CD4-positive, alpha-beta T cell treated with Interleukin-17A for 4 hours (primary cell): ENCODE measurements around the gene MMP24OS.
A peak's percentile ranks its signal among the peaks of the same experiment; 100 is the strongest.
"Not testable (repeated sequence)": the region's sequence is repeated elsewhere in the genome, so short reads cannot be mapped to it uniquely, and the experiment has no call there.

Experiments
- DNase-seq: peaks from one replicate; pipeline ENCODE4 v3.0.0-alpha.2; 2020; ENCODE audit warnings: mixed read lengths

Gene MMP24OS

DNA sequence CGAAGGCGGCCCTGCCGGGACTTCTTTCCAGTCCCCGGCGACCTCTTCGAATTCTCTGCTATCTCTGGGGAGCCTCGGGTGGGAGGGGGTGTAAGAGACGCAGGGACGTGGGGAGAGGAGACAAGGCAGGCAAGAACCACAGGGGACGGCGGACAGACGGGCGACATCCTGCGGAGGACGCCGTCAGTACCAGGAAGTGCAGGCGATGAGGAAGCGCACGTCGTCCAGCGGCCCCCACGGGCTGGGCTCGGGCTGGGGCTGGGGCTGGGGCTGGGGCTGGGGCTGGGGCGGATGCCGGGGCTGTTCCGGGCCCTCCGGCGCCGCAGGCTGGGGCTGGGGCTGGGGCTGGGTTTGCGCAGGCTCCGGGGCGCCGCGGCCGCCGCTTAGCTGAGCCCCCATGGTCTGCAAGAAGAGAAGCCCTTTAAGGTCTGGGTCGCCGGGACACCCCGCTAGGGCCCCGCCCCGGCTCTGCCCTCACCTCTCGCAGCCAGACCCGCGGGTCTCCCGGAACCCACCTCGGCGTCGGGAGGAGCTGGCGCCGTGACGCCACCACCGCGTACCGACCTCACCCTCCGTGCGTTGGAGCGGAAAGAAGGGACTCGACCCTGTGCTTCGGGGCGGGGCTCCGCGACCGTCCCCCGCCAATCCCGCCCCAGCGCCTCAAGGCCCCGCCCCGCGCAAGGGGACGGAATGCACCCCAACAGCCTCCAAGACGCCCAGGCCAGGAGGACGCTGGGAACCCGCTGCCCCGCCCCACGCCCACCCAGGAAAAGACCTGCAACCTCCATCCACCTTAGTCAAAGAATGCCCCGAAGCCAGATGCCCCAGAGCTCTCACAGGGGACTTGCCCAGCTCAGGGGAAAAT is at the start of gene MMP24OS:
Gene MMP24OS (minus strand): TSS at position 592 of the 865 bp plus-strand sequence. CDS start 193 bp downstream, at position 399.
- peak; percentile 94 for DNase-seq

DNA sequence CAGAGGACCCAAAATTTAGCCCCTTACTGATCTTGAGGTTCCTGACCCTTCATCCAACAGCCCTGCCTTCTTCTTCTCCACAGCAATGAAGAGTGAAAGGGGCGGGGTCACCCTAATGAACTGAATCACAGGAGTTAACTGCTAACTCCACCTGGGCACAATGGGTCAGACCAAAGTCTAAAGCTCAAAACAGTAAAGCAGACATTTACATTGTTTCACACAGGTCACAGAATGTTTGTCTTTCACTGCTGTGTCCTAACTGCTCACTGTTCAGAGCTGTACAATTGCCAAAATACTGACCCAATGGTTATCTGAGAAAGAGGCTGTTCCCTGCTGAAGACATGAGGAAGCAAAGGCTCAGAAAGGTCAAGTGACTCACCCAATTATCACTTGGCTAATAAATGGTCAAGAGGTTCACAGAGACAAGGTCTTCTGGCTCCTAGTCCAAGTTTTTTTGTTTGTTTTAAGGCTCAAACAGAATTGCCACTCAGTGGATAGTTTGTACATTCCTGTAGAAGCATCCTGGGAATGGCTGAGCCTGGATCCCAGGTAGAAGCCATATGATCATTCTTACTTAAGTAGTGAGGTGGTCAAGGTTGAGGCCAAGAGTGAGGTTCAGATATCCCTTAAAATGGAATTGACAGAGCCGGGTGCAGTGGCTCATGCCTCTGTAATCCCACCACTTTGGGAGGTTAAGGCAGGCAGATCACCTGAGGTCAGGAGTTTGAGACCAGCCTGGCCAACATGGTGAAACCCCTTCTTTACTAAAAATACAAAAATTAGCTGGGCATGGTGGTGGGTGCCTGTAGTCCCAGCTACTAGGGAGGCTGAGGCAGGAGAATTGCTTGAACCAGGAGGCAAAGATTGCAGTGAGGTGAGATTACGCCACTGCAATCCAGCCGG is 49.4 kb upstream of the MMP24OS start:
- no peak for DNase-seq

DNA sequence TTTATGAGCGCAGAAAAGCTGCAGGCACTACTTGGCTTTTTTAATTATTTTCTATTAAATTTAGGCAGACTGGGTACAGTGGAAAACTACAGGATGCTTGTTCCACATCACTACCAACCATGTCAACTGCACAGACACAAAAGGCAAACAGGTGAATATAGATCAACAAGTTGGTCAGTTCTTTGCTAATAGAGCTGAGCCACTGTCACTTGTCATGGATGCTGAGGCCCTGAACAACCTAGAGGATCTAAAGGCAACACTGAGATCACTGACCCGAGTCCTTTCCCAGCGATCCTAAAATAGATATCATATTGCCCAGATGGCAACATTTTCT is 48.8 kb upstream of the MMP24OS start:
- no peak for DNase-seq

DNA sequence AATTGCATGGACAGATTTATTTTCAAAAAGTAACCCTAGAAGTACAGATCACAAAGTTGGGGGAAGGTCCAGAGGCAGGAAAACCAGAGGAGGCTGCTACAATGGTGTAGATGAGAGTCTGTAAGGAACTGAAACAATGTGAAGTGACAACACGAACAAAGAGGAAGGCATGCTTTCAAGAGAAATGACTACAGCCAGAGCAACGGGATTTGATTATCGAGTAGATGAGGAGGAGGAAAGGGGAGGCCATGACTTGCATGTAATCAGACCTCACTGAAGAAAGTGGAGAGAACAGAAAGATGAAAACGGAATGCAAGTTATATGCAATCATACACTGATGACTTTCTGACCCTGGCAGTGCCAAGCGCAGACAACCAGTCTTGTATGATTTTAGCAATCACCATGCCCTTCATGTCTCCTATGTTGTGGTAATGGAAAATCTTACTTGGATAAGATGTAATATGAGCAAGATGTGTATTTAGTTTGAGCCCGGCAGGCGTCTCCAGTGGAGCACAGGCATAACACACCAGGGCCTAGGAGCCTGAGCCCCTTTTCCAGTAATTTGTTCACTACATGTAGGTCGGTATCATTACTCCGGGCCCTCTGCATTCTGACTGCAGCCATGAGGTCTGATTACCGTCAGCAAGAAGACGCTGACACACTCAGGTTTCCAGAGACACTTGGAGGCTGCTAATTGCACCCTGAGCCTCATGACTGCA is 48.3 kb upstream of the MMP24OS start:
- DNase-seq, result no peak

DNA sequence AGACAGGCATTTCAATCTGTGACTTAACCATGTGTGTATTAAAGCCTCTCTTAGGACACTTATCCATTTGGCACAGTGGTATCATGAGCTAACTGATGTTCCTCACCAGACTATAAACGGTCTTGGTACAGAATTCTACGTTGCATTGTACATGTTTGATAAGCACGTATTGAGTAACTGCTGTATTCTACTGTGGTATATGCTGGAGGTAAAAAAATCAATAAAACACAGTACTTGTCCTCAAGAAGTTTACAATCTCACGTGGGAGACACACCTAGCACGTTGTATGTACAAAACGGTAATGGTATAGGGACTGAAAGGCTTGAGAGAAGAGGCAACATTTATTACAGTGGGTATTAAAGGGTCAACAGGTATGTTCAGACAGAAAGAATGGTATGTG is 47.5 kb upstream of the MMP24OS start:
- DNase-seq, result no peak

DNA sequence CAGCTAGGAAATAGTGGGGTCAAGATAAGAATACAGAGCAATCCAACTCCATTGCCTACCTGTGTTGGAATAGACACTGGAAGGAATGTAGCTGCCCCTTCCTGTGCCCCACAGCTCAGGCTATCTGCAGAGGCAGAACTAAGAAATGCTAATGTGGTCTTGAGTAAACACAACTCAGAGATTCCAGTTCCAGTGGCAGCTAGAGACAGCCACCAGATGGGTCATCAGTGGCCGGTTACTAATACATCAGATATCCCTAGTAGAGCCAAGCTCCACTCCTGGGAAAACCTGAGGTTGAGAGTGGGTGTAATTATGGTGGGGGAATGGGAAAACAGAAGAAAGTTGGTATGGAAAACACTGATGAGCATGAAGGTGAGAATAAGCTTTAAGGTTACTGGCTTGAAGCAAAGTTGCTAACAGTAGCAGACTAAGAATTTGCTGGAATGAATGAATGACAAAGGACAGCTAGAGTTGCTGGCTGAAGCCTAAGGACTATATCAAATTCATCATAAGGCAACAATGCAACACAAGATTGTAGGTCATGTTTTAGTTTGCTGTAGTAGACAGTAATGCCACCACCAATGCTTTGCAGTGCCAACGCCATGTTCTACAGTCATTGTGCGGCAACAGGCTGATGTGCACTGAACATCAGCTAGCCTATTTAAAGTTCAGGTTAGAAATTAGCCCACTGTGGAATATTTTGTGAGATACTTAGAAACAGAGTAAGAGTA is 42.6 kb upstream of the MMP24OS start:
- DNase-seq, result no peak

DNA sequence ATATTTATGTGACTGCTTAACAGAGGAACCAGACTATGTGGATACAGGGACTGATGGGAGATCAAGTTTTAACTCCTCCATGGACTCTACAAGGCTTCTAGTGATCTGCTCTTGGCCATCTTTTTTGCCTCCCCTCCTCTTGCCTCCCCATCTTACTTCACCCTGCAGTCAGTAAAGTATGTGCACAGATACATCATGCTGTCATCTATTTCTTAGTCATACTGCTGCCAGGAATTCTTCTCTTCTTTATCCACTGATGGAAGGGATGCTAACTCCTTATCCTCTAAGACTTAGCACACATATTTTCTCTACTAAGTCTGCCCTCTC is 41.9 kb upstream of the MMP24OS start:
- DNase-seq, result no peak

DNA sequence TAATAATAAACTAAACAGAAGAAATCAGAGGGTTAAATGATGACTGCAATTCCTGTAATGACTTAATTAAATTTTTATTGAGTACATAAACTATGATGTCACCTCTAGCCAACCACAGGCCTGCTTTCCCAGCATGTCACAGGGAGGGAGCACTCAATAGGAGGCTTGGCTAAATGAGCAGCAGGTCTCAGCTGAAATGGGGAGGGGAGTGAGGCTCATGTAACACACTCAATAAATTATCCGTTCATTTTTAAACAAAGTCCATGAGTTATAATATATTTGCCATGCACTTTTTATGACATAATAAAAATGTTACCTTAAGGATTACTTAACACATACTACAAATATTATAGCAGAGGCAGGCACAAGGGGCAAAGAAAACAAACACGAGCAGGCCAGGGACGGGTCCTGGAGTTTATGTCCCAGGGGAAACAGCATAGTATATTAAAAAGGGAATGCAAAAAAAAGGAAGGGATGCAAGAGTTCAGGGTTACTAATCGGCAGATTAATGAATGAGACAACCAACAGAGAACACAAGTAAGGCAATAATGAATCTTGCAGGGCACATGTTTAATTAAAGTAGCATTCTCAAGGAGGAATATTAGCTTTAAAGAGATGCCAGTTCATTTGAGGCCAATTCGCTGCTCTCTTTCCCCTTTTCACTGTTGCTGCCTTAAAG is 41.4 kb upstream of the MMP24OS start:
- no peak for DNase-seq

DNA sequence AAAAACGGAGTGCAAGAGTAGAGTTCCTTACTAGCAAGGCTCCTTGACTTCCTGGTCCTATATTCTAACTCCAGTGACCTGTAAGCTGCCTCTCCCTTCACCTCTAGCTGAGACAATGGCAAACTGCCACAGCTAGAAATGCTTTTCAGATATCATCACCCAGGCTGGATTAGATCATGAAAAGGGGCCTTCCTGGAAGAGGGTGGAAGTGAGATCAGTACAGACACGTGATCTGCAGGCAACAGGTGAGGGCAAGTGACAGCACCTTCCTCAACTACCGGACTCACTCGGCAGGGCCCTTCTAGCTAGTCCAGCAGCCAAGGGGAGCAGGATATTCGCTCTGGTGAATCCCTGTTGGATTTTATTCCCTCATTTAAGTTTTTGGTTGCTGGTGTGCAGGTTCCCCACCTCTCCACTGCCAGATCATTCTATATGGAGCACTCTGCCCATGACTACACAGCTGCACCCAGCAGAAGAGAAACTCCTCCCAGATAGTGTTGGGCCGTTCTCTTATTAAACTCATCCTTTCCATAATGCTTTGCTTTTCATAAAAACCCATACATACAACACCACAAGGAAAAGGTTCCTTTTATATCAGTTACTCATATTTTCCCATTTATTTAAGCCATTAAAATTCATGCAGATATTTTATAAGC is 40.7 kb upstream of the MMP24OS start:
- DNase-seq, result no peak

DNA sequence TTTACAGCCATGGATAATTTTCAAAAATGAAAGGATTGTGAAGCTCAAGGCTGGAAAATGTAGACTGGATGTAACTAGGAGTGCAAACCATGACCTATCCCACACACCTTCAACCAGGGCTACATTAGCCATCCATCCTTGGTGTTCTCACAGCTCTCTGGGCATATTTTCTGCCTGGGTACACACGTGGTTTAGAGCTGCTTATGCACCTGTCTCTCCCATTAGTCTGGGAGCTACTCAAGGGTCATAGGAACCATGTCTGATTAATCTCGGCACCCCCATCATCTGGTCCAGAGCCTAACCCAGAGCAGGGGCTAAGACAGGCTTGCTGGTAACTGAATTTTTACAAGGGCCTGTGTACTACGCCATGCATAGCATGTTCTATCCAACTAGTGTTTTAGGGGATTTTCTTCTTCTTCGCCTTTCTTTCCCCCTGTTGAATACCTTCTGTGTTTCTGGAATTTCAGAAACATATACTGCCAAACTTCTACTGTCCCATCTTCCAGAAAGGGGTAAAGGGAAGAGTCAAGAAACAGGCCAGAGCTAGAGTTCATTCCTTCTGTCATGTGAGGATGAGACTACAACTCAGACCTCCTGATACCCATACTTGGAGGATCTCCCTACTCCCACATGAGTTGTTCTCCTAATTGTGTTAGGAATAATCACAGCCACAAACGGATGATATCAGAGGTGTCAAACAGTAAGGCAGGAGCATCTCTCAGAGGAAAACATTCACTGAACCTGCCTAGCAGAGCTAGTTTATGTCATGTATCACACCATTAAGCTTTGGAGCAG is 39.7 kb upstream of the MMP24OS start:
- no peak for DNase-seq

DNA sequence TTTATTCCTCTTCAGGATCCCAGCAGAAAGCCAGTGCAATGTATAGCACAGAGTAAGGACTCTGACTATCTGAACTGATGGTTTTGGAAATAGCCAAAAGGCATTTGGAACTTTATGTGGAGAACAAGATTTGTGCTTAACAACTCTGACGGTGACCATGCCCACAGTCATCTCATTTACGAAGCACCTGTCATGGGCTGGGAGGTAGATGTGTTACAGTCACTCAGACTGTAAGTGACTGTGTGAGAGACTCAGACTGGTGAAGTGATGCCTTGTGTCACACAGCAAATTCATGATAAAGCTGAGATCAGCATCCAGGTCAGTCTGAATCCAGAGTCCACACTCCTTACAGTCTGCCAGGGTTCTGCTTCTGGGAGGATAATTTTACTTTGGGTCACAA is 38.2 kb upstream of the MMP24OS start:
- no peak for DNase-seq

DNA sequence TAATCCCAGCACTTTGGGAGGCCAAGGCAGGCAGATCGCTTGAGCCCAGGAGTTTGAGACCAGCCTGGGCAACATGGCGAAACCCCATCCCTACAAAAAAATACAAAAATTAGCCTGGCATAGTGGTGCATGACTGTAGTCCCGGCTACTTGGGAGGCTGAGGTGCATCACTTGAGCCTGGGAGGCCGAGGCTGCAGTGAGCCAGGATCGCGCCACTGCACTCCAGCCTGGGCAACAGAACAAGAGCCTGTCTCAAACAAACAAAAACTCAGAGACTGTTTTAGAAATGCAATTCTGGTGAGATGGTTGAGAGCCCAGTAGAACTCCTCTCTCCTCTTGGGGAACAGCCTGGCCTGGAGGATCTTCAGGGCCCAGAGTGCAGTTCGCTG is 37.7 kb upstream of the MMP24OS start:
- not testable (repeated sequence) for DNase-seq

DNA sequence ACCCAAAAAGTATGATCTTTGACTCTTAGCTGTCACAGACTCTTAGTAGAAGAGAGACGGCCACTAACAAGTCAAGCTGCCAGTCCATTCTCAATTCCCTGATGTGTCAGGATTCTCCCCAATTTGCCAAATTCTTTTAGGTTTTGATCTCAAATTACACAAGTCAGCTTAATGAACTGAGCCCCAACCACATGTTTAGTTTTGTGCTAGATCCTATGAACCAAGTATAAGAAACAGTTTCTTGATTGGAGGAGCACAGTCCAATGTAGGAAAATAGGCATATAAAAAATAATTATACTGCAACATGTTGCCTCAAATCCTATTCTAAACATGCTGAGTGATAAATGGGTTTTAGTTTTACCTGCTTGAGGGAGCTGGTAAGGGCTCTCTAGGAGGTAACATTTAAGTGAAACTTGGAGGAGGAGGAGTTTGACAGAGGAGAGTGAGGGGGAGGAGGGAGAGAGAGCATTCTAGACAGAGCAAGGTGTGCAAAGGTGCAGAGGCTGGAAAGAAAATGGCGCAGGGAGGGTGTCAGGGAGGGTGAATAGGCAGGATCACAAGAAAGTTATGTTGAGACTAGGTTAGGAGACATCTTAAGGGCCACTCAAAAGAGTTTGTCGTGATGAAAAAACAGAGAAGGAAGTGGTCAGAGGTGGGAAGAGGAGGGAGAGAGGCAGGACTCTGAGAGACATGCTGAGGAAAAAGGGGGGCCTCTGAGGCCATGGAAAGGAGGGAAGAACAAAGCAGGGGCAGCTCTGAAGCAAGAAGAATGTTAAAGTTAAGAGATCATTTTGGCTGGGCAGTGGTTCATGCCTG is 37.1 kb upstream of the MMP24OS start:
- no peak for DNase-seq

DNA sequence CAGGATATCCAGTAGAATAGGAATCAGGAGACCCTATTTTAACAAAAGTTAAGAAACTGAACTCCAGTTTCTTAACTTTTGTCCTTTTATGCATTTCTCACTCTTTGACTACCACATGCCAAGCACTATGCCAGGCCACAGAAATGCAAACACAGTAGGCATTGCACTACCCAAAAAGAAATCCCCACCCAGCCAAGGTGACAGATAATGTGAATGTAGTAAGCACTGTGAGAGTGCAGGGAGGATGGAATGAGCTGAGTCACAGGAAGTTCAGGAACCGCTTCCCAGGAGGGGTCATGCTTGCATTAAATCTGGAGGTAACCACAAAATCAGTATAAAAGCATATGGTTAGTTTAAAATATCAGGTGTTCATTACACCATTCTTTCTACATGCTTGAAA is 34.4 kb upstream of the MMP24OS start:
- DNase-seq, result no peak

DNA sequence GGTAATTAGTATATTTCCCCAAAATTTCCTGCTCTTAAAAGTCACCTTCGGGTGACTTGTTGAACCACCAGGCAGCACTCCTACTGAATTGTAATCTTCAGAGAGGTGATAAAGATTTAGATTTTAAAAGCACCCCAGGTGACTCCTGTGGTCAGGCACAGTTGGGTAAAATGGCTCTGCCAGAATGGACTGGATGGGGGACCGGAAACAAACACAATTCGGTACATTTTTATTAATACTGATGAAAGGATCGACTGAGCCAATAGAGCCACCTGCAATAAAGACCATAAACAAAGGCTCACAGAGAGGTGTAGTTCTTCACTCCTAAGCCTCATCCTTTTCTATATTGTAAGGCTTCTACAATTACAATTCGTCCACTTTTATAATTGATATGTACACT is 33.9 kb upstream of the MMP24OS start:
- no peak for DNase-seq

DNA sequence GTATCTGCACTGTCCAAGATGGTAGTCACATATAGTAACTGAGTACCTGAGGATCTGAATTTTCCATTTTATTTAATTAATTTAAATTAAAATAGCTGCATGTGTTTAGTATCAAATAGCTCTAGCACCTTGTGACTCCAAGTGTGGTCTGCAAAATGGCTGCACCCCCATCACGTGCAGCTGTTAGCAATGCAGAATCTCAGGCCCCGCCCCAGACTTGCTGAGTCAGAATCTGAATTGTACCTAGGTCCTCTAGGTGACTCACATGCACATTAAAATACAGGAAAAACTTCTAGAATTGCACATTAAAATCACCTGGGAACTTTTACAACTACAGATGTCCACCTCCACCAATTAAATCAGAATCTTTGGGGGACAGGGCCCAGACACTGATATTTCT is 33.5 kb upstream of the MMP24OS start:
- peak; percentile 41 for DNase-seq

DNA sequence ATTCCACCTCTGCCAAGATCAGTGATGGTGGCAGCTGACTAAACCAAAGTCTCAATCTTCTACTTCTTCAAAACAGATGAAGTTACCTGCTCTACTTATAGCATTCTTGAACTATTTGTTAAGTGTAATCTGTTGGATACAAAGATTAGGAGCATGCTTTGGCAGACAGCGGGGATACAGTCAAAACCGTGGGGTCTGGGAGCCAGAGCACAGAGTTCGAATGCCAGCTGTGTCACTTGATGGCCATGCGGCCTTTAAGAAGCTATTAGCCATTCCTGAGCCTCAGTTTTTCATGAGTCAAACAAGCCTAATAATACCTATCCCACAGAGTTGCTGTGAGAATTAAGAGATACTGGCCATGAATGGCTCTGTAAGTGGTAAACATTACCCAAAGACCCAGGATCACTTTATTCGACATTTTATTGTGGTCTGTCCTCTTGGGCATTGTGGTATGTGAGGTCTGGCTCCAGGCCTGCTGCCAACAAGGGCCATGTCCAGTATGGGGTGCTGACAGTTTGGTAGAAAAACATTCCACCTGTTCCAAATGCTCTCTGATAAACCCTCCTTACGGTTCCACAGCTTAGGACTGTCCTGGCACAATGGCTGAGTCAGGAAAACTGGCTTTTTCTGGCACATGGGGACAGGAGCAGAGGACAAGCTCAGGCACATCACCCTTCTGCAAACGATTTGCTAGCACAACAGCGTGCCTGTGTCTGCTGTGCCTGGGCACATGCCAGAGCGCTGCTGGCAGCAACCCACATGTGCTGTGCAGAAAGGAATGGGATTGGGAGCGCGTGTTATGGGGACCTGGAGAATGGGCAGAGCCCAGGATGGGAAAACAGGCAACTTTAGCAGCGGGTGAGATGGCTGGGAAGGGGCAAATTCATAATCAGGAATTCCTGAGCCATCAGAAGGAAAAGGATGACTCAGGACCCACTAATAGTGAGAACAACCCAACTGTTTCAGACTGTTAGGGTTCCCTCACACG is 30.0 kb upstream of the MMP24OS start:
- DNase-seq, result no peak

DNA sequence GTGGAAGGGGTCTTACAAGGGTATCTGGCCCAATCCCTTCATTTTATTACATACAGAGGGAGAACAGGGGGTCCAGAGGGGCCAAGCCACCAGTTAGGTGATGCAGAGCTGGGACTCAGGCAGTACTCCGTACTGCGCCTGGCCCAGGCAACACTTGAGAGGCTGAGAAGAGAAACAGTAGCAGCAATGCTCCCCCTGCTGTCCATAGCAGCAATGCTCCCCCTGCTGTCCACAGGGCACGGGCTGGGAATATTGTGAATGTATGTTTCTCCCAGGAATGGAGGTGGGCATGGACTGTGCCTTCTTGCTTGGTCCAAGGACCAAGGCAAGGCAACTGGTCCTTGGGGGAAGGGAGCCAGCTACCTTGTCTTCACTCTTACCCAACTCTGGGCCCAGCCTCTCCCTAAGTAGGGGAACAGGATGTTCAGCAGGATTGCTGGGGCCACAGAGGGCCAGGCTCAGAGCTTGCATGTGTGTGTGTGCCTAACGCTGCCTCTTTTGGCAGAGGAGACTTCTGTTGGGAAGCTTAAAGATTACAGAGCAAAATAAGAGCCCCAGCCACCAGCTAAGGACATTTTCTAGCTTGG is 29.1 kb upstream of the MMP24OS start:
- DNase-seq, result peak; percentile 44
